Parathyroid adenoma (tissue), 2 donors: ENCODE measurements around the gene CASP3.
"Not testable (repeated sequence)": the region's sequence is repeated elsewhere in the genome, so short reads cannot be mapped to it uniquely, and the experiment has no call there.

Source experiments
- H2AFZ ChIP-seq: fragments of 300-600 bp; sonication (generic); one replicate; pipeline ENCODE4 v1.7.0; 2017; ENCODE audit warnings: antibody characterized with exemption, mild to moderate bottlenecking
- H3K27ac ChIP-seq: fragments of 300-600 bp; sonication (generic); one replicate; pipeline ENCODE4 v1.7.0; 2017
- H3K27me3 ChIP-seq: fragments of 300-600 bp; sonication (generic); one replicate; pipeline ENCODE4 v1.7.0; 2017; ENCODE audit warnings: low read length; ENCODE audit not compliant: control insufficient read depth, insufficient read depth
- H3K36me3 ChIP-seq: fragments of 300-600 bp; sonication (generic); one replicate; pipeline ENCODE4 v1.7.0; 2017; ENCODE audit warnings: low read length; ENCODE audit not compliant: control insufficient read depth, insufficient read depth
- H3K4me1 ChIP-seq: fragments of 300-600 bp; sonication (generic); one replicate; pipeline ENCODE4 v1.7.0; 2017; ENCODE audit warnings: control low read depth
- H3K4me2 ChIP-seq: fragments of 300-600 bp; sonication (generic); one replicate; pipeline ENCODE4 v1.7.0; 2017; ENCODE audit warnings: low read length
- H3K4me3 ChIP-seq: fragments of 300-600 bp; sonication (generic); one replicate; pipeline ENCODE4 v1.7.0; 2017; ENCODE audit warnings: low read depth, low read length
- H3K79me2 ChIP-seq: fragments of 300-600 bp; sonication (generic); one replicate; pipeline ENCODE4 v1.7.0; 2017; ENCODE audit warnings: control low read depth
- H3K9ac ChIP-seq: fragments of 300-600 bp; sonication (generic); one replicate; pipeline ENCODE4 v1.7.0; 2017; ENCODE audit warnings: mild to moderate bottlenecking
- H3K9me3 ChIP-seq: fragments of 300-600 bp; sonication (generic); one replicate; pipeline ENCODE4 v1.7.0; 2017; ENCODE audit warnings: low read length; ENCODE audit not compliant: control insufficient read depth
- TF ChIP-seq, protein P1 (sequence below): fragments of 300-600 bp; sonication (generic); IDR thresholded peaks from one replicate; pipeline ENCODE4 v1.7.0; 2017; ENCODE audit warnings: antibody characterized with exemption, mild to moderate bottlenecking
- donor health status: primary hyperparathyroidism.

The CASP3 gene

DNA sequence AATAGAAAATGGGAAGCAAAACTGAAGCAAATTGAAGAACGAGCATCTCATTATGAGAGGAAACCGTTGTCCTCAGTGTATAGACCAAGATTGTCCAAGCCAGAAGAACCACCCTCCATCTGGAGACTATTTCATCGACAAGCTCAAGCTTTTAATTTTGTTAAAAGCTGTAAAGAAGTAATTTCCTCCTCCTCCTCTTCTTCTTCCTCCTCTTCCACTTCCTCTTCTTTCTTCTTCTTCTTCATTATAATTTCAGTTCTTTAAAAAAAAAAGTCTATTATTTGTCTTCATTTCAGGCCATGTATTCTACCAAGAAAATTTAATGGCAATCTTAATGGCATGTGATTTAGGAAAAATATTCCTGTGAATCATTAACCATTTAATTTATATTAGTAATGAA lies 7.9 kb upstream of the CASP3 start:
- H3K4me2 ChIP-seq: no peak overlapping the region
- H3K36me3 ChIP-seq: no peaks in the 10 kb centered on the region
- H3K4me3 ChIP-seq: no peak overlapping the region
- H3K27ac ChIP-seq: no peak overlapping the region
- no peaks in the 10 kb centered on the region for H3K4me1 ChIP-seq
- TF ChIP-seq, protein P1, sequence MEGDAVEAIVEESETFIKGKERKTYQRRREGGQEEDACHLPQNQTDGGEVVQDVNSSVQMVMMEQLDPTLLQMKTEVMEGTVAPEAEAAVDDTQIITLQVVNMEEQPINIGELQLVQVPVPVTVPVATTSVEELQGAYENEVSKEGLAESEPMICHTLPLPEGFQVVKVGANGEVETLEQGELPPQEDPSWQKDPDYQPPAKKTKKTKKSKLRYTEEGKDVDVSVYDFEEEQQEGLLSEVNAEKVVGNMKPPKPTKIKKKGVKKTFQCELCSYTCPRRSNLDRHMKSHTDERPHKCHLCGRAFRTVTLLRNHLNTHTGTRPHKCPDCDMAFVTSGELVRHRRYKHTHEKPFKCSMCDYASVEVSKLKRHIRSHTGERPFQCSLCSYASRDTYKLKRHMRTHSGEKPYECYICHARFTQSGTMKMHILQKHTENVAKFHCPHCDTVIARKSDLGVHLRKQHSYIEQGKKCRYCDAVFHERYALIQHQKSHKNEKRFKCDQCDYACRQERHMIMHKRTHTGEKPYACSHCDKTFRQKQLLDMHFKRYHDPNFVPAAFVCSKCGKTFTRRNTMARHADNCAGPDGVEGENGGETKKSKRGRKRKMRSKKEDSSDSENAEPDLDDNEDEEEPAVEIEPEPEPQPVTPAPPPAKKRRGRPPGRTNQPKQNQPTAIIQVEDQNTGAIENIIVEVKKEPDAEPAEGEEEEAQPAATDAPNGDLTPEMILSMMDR: no peak
- no peaks in the 10 kb centered on the region for H3K27me3 ChIP-seq
- no peaks in the 10 kb centered on the region for H3K79me2 ChIP-seq
- no peaks in the 10 kb centered on the region for H3K9me3 ChIP-seq
- no peak overlapping the region for H2AFZ ChIP-seq
- no peak overlapping the region for H3K9ac ChIP-seq

DNA sequence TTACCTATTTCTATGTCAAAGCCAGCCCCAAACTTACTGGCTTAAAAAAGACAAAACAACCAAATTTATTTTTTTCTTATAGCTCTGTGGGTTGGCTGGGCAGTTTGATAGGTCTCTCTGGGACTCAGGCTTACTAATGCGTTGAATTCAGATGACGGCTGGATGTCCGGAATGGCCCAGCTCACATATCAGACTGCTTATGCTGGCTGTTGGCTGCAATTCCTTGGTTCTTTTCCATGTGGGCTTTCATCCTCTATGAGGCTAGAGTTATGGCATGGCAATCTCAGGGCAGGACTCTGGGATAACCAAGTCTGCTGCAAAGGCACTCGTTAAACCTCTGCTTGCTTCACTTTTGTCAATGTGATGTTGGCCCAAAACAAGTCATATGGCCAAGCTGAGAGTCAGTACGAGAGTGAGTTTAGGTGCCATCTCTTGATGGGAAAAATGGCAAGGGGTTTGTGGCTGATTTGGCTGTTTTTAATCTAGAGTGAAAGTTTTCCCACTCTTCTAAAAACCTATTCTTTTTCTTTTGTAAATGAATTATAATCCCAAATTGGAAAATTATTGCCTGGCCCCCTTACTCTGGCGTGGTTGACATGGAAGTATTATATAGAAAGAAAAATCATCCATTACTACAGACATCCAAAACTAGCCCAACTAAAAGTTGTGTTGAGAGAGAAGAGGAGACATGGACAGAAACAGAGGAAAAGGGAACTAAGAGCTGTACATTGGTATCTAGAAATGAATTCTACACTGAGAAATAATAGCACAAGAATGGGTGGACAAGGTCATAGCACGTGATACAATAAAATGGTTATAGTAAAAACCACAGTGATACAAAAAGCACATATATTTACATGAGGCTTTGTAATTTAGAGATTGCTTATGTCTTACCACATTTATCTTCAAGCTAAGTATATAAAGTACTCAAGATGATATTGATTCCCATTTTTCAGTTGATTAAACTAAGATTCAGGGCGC lies 6.9 kb upstream of the CASP3 start:
- Histone ChIP-seq H3K9me3 (no peaks in the 10 kb centered on the region), H3K4me2 (no peak overlapping the region), H3K36me3 (no peaks in the 10 kb centered on the region), H3K27me3 (no peaks in the 10 kb centered on the region), H3K79me2 (no peaks in the 10 kb centered on the region), H3K9ac (no peak overlapping the region), H2AFZ (no peak overlapping the region), H3K4me1 (no peaks in the 10 kb centered on the region), H3K4me3 (no peak overlapping the region), H3K27ac (no peak overlapping the region)
- TF ChIP-seq, protein P1: no peak

DNA sequence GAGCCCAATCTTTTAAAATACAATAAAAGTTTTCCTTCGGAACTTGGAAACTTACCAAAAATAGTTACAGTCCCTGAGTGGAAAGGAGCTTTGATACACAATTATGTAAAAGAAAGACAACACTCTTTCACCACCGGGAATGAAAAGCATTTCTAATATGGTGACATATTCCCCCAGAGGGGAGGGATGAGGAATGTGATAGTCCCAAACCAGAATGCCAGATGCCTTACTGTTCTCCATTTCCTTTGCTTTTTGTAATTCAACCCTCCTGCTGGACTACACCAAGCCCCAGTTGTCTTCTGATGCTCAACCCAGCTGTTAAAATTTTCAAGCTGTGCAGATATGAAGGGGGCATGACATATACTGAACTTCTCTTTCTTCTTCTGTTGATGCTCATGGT lies 4.4 kb upstream of the CASP3 start:
- TF ChIP-seq, protein P1: no peak
- Histone ChIP-seq H3K79me2 (no peaks in the 10 kb centered on the region), H2AFZ (no peak overlapping the region), H3K27me3 (no peaks in the 10 kb centered on the region), H3K4me1 (no peaks in the 10 kb centered on the region), H3K4me3 (no peak overlapping the region), H3K9me3 (no peaks in the 10 kb centered on the region), H3K4me2 (no peak overlapping the region), H3K36me3 (no peaks in the 10 kb centered on the region), H3K27ac (no peak overlapping the region), H3K9ac (no peak overlapping the region)

DNA sequence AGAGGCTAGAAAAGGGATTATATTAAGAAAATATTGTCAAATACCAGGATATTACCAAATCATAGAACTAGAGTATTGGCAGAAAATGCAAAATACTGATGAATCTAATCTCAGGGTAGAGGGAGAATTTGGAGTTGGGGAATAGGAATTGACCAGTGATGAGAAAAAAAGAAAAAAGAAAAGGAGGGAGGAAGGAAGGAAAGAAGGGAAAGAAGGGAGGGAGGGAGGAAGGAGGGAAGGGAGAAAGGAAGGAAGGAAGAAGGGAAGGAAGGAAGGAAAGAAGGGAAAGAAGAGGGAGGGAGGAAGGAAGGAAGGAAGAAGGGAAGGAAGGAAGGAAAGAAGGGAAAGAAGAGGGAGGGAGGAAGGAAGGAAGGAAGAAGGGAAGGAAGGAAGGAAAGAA lies 3.4 kb upstream of the CASP3 start:
- H3K4me3 ChIP-seq, H3K27me3 ChIP-seq, H3K4me1 ChIP-seq, H3K4me2 ChIP-seq, H2AFZ ChIP-seq, H3K79me2 ChIP-seq, H3K36me3 ChIP-seq, H3K9me3 ChIP-seq, H3K27ac ChIP-seq, H3K9ac ChIP-seq: not testable (repeated sequence)

DNA sequence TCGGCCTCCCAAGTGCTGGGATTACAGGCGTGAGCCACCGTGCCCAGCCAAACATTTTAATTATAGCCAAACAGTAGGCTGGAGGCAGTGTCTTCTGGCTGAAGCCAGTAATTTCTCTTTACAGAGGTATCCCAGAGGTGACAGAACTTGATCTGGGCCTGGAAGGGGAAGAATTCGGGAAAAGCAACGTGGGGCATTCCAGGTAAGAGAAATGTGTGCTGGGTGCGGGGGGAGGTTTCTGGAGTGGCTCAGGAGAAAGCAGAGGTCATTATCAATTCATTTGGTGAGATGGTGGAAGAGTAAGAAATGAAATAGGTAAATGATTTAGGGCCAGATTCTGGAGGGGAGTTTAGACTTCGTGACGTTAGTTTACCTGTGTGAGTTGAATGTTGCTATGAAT lies 2.7 kb upstream of the CASP3 start:
- H3K9me3 ChIP-seq: no peaks in the 10 kb centered on the region
- H3K79me2 ChIP-seq: no peaks in the 10 kb centered on the region
- H3K36me3 ChIP-seq: no peaks in the 10 kb centered on the region
- no peaks in the 10 kb centered on the region for H3K27me3 ChIP-seq
- H3K27ac ChIP-seq: no peak overlapping the region
- H3K4me2 ChIP-seq: no peak overlapping the region
- peaks cover 4% of the 10 kb centered on the region for H3K4me1 ChIP-seq
- H3K9ac ChIP-seq: no peak overlapping the region
- TF ChIP-seq, protein P1: no peak
- H2AFZ ChIP-seq: no peak overlapping the region
- no peak overlapping the region for H3K4me3 ChIP-seq
